ENCODE measurements around the gene MORC2.

DNA sequence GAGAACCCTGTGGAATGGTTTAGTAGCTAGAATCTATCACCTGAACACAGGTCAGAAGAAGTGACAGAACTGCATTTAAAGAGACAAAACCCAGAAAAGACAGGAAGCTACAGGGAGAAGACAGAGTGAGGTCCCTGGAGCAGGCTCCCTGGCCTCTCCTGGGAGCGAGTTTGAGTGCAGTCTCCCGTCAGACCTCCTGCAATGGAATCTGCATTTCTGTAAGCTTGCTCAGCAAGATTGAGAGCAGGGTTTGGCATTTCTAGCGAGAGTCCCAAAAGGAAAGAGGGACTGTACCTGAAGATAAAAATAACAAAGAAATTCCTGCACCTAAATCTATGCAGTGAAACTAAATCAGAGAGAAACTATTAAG lies 74.2 kb downstream of the MORC2 start:
- TF ChIP-seq CTCF (conservative IDR thresholded peaks at IDR 0.05 in 1 of 2, IDR thresholded peaks at IDR 0.05 in 1 of 2; ENCODE audit: low read depth in 1 of 2, low read length in 2 of 2) (no peak), EZH2 (IDR thresholded peaks at IDR 0.05; ENCODE audit: low read length, missing control alignments) (no peak)
